HepG2 (cell line): ENCODE data around the gene FGGY. TPM values are rescaled to one million over a fixed set of nuclear protein-coding genes. Genes with fewer than 3 reads are reported as not detected.

Experiments used
- AHR ChIP-seq: IDR thresholded peaks from 2 replicates; pipeline ENCODE4 v1.6.1; 2018; ENCODE audit warnings: missing genetic modification reagents, missing compliant biosample characterization
- ATAD3A ChIP-seq: sonication (generic); formaldehyde crosslinking; IDR thresholded peaks from 2 replicates; pipeline ENCODE4 v1.4.0; 2020; ENCODE audit warnings: missing genetic modification reagents
- BRF2 ChIP-seq: sonication (generic); formaldehyde crosslinking; IDR thresholded peaks from 2 replicates; pipeline ENCODE4 v1.8.1; 2022; ENCODE audit warnings: mild to moderate bottlenecking, missing genetic modification reagents
- CCAR2 ChIP-seq: fragments of 200-400 bp; formaldehyde crosslinking; optimal IDR thresholded peaks from 2 replicates; pipeline ENCODE3; 2018; ENCODE audit warnings: low read depth, mild to moderate bottlenecking, low read length, moderate library complexity
- FOXP4 ChIP-seq: sonication (generic); formaldehyde crosslinking; IDR thresholded peaks from 2 replicates; pipeline ENCODE4 v1.4.0; 2020; ENCODE audit warnings: missing genetic modification reagents
- KIAA2018 ChIP-seq: sonication (generic); formaldehyde crosslinking; IDR thresholded peaks from 2 replicates; pipeline ENCODE4 v1.5.0; 2020; ENCODE audit warnings: mild to moderate bottlenecking, missing genetic modification reagents, borderline replicate concordance
- MED13 ChIP-seq: sonication (generic); formaldehyde crosslinking; IDR thresholded peaks from 2 replicates; pipeline ENCODE4 v1.5.0; 2020; ENCODE audit warnings: missing genetic modification reagents
- NR2F2 ChIP-seq: IDR thresholded peaks from 2 replicates; pipeline ENCODE4 v1.6.1; 2012; ENCODE audit warnings: low read depth, inconsistent platforms, borderline replicate concordance
- SMC3 ChIP-seq: IDR thresholded peaks from 2 replicates; pipeline ENCODE4 v1.6.1; 2011; ENCODE audit warnings: low read length, improper control_type of control experiment
- ZBTB49 ChIP-seq: sonication (generic); formaldehyde crosslinking; IDR thresholded peaks from 2 replicates; pipeline ENCODE4 v1.4.0; 2020; ENCODE audit warnings: missing genetic modification reagents, borderline replicate concordance
- ZNF441 ChIP-seq: sonication (generic); formaldehyde crosslinking; IDR thresholded peaks from 2 replicates; pipeline ENCODE4 v1.7.0; 2021; ENCODE audit warnings: missing genetic modification reagents, borderline replicate concordance
- ZSCAN22 ChIP-seq: sonication (generic); formaldehyde crosslinking; IDR thresholded peaks from 2 replicates; pipeline ENCODE4 v1.4.0; 2020; ENCODE audit warnings: mild to moderate bottlenecking, missing genetic modification reagents
- ZSCAN31 ChIP-seq: sonication (generic); formaldehyde crosslinking; IDR thresholded peaks from 2 replicates; pipeline ENCODE4 v1.5.0; 2020; ENCODE audit warnings: low read depth, mild to moderate bottlenecking, missing genetic modification reagents
- ZSCAN9 ChIP-seq: IDR thresholded peaks from 2 replicates; pipeline ENCODE4 v1.6.1; 2016; ENCODE audit warnings: borderline replicate concordance
- polyA plus RNA-seq, 8 experiments: library from polyadenylated mRNA; depleted of rRNA in 3 of 8; stranded (reverse) in 7 of 8; unstranded in 1 of 8; fragments of >200 nt; fragmentation: Illumina TruSeq in 4 of 8; extraction: Trizol in 4 of 8; gene quantifications; 2 replicates each; pipeline versions ENCODE4 v1.2.1 to v1.2.3, GENCODE V29; 2011 to 2016; ENCODE audit warnings: low read depth in 4 of 8, missing spikeins in 1 of 8, mixed read lengths in 1 of 8; ENCODE audit not compliant: insufficient read depth in 1 of 8
- total RNA-seq, 5 experiments: library from RNA; depleted of rRNA; stranded (reverse); fragments of >200 nt; fragmentation: Illumina TruSeq; extraction: Trizol; gene quantifications; 2 replicates each; pipeline ENCODE4 v1.2.3, GENCODE V29; 2016; ENCODE audit warnings: low read depth in 1 of 5

Gene FGGY
- total and polyA plus RNA-seq, 2 of the 13 experiments (the other 11 are each of a cell fraction or from before 2014, with no cell fraction given), result 15.7 to 27.5 TPM

- no peak for TF ChIP-seq ZBTB49
- no peak for TF ChIP-seq ZSCAN31
- no peak for TF ChIP-seq CCAR2
- TF ChIP-seq ZSCAN9 (CRISPR knock-in tag), result no peak
- no peak for TF ChIP-seq ZSCAN22
- TF ChIP-seq FOXP4, result peak; percentile 16; the same call in 1 of the 2 replicates
- TF ChIP-seq ATAD3A, result no peak
- TF ChIP-seq NR2F2, result peak; percentile 20; the same call in 1 of the 2 replicates
- no peak for TF ChIP-seq MED13
- no peak for TF ChIP-seq AHR (CRISPR knock-in tag)
- TF ChIP-seq SMC3, result no peak
- no peak for TF ChIP-seq KIAA2018 (CRISPR knock-in tag)
- no peak for TF ChIP-seq BRF2
- TF ChIP-seq ZNF441 (CRISPR knock-in tag), result no peak
Observed at GRCh38 chr1:59730759-59731478, 434.0 kb downstream of the FGGY start (continued).
